Measurements from ENCODE around the gene SMPD3. TPM values are rescaled to one million over a fixed set of nuclear protein-coding genes. Genes with fewer than 3 reads are reported as not detected.

SMPD3 gene
- polyA plus RNA-seq, 4 donors = 1.1 to 2.7 (median 1.2) TPM

DNA sequence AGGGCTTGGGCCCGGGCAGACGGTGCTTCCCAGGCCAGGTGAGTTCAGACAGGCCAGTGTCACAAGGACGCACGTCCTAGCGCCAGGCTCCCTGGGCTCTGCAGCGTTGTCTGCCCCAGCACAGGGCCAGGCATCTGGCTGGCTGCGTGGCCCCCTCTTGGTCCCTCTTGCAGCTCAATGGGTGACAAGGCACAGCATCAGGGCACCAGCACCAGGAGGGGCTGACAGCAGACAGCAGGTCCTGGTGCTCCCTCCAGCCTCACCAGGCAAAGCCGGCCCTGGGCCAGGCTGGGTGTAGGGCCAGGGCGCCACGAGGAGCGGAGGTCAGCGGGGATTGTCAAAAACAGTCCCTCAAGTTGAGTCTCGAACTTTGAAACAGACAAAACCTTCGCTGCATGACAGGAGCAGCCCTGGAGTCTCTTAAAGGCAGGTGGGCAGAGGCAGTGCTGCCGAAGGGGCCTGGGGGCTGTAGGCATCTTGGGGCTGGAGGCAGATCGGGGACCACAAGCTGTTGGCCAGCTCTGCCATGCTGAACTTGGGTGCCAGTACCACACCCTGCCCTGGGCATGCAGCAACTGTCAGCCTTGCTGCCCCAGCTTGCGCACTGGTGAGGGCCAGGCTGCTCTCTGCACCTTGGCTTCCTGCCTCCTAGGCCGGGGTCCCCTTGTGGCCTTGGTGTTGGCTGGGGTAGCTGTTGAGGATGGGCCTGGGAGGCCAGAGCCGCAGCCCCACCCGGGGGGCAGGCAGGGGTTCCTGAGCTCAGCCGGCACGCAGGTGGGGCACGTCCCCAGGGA is 88.7 kb downstream of the SMPD3 start:
- DNase-seq (ENCODE audit: low read depth in 4 of 4, low spot score in 3 of 4) = no peak

DNA sequence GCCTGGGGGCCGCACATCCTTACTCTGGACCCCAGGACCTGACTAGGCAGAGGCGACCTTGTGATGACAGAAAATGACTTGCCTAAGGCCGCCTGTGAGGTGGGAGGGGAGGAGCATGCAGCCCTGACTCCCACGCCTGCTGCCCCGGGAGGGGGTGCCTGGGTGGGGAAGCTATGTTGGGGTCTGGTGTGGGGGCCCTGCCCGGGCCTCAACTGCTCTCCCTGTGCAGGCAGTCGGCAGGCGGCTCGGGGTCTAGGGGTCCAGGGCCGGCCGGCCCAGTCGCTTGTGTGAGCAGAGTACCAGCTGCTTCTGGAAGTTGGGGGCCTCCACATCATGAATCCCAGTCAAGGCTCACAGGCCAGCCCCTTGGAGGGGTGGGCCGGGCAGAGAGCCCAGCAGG is 89.4 kb downstream of the SMPD3 start:
- DNase-seq (ENCODE audit: low read depth in 4 of 4, low spot score in 3 of 4) = no peak

GRCh38 chr16:68357923-68358322 is 90.4 kb downstream of the SMPD3 start:
- no peak for DNase-seq (ENCODE audit: low read depth in 4 of 4, low spot score in 3 of 4)

- no peak for DNase-seq (ENCODE audit: low read depth in 4 of 4, low spot score in 3 of 4)
Observed at GRCh38 chr16:68357521-68357922, 90.8 kb downstream of the SMPD3 start.

DNA sequence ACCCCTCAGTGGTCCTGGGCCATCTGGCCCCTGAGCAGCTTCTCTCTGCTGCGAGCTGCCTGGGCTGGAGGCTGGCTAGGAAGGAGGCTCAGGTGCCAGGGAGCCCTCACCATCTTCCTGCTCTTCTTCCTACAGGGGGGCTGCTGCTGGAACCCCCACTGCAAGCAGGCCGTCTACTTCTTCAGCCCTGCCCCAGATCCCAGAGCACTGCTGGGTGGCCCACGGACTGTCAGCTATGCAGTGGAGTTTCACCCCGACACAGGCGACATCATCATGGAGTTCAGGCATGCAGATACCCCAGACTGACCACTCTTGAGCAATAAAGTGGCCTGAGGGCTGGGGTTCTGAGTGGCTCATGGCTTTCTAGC is 91.4 kb downstream of the SMPD3 start:
- no peak for DNase-seq (ENCODE audit: low read depth in 4 of 4, low spot score in 3 of 4)

GRCh38 chr16:68356249-68356918 is 91.9 kb downstream of the SMPD3 start:
- DNase-seq (ENCODE audit: low read depth in 4 of 4, low spot score in 3 of 4) = no peak

- DNase-seq (ENCODE audit: low read depth in 4 of 4, low spot score in 3 of 4) = no peak
Observed at GRCh38 chr16:68355447-68356248, 92.7 kb downstream of the SMPD3 start.

DNA sequence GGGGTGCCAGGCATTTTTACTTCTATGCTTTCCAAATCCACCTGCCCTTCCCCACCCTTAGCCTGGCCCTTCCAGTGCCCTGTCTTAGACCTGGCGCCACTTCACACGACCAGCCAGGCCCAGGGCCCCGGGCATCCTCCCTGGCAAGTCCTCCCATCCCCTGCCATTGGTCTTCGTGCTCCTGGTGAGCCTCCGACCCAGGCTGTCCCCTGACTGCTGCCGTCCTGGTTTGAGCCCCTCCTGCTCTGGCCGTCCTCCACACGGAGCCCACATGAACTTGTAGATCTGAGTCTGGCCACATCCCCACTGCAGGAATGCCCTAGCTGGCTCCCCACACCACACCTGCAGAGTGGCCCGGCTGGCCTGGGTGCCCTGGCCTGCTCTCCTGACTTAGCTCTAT is 93.5 kb downstream of the SMPD3 start:
- DNase-seq (ENCODE audit: low read depth in 4 of 4, low spot score in 3 of 4) = no peak

DNA sequence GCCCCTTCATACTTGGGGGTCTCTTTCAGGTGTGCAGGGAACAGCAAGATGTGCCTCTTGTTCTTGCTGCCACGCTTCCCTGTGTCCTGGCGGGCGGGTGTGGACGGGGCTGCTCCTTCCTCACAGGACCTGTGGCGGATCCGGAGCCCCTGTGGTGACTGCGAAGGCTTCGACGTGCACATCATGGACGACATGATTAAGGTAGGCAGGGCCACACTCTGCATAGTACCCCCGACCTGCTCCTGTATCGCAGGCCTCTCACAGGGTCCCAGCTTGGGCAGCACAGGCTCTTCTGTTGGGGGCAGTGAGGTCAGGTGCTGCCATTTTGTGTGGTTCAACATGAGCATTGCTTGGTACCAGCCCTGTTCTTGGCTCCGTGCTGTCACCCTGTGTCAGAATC is 94.9 kb downstream of the SMPD3 start:
- no peak for DNase-seq (ENCODE audit: low read depth in 4 of 4, low spot score in 3 of 4)

DNA sequence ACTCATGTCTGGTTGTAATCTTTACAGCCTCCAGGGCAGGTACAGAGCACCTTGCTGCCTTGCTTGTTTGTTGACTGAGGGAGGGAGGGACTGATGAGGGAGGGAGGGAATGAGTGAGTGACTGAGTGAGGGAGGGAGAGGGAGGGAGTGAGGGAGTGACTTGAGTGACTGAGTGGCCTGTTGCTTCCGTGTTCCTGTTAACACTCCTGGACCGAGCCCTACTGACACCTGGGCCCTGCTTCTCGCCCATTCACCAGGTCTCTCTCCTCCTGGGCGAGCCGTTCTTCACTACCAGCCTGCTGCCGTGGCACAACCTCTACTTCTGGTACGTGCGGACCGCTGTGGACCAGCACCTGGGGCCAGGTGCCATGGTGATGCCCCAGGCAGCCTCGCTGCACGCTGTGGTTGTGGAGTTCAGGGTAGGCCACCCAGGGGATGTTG is 96.3 kb downstream of the SMPD3 start:
- no peak for DNase-seq (ENCODE audit: low read depth in 4 of 4, low spot score in 3 of 4)

GRCh38 chr16:68351463-68351862 is 96.8 kb downstream of the SMPD3 start:
- DNase-seq (ENCODE audit: low read depth in 4 of 4, low spot score in 3 of 4) = no peak

DNA sequence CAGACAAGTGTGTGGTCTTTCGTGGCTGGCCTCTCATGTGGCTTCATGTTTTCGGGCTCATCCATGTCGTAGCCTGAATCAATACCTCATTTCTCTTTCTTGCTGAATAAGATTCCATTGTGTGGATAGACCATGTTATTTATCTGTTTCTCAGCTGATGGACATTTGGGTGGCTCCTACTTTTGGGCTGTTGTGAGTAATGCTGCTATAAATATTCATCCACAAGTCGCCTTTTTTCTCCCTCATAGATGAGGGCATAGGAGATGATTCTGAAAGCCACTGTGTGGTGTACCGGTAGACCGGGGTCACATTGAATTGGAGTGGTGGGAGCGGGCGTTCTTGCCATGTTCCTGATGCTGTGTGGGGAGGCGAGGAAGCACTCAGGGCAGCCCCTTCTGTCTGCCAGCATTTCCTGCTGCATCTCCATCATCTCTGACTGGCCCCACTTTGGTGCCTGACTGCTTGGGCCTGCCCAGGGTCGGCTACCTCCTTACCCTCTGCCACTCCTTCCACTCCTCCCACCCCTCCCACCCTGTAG is 97.4 kb downstream of the SMPD3 start:
- no peak for DNase-seq (ENCODE audit: low read depth in 4 of 4, low spot score in 3 of 4)

GRCh38 chr16:68349838-68350410 is 98.4 kb downstream of the SMPD3 start:
- no peak for DNase-seq (ENCODE audit: low read depth in 4 of 4, low spot score in 3 of 4)

- DNase-seq (ENCODE audit: low read depth in 4 of 4, low spot score in 3 of 4) = no peak
Observed at GRCh38 chr16:68348639-68349445, 99.5 kb downstream of the SMPD3 start.

- DNase-seq (ENCODE audit: low read depth in 4 of 4, low spot score in 3 of 4) = no peak
Observed at GRCh38 chr16:68347605-68348004, 100.7 kb downstream of the SMPD3 start.

DNA sequence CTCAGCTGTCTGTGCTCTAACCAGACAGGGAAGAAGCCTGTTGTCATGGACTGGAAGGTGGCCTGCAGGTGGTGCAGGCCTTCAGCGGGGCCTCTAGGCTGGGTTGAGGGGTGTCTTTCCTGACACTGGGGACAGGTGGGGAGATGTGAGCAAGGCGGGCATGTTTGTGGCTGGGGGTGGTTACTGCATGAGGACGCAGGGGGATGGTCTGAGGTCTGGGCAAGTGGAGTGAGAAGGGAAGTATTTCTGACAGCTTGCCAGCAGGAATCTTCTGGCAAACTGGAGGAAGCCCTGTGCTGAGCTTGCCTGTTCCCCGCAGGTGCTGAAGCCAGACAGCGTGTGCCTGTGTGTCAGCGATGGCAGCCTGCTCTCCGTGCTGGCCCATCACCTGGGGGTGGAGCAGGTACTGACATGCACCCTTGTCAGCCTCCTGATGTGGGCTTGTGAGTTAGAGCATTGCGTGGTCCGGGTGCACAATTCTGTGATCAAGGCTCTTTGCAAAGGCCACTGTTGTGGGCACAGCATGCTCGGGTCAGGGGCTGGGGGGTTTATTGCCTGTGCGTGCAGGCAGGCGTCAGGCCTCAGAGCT is 101.3 kb downstream of the SMPD3 start:
- no peak for DNase-seq (ENCODE audit: low read depth in 4 of 4, low spot score in 3 of 4)

DNA sequence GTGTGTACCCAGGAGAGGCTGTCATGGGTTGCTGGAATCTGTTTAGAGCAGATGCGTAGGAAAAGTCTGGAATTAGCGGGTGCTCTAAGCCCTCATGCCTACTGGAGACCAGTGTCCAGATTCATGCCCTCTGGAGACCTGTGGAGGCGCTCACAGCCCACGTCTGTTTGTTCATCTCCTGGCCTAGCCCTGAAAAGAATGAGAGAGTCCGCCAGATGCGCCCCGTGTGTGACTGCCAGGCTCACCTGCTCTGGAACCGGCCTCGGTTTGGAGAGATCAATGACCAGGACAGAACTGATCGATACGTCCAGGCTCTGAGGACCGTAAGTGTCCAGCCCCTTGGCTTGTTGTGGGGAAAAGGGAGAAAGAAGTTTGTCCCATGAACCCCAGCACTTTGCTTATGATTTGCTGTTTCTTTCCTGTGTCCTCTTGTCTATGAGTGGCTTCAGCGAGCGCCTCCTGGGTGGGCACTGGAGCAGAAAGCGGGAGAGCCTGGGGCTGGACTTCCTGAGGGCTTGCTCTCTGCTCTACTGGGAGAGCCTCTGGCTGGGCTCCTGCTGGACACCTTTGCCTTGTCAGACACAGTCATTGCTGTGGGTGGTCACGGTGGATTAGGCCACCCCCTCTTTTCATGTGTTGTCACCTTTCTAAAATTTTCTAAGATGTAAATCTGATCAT is 102.2 kb downstream of the SMPD3 start:
- no peak for DNase-seq (ENCODE audit: low read depth in 4 of 4, low spot score in 3 of 4)

GRCh38 chr16:68345351-68345810 is 102.9 kb downstream of the SMPD3 start:
- no peak for DNase-seq (ENCODE audit: low read depth in 4 of 4, low spot score in 3 of 4)

DNA sequence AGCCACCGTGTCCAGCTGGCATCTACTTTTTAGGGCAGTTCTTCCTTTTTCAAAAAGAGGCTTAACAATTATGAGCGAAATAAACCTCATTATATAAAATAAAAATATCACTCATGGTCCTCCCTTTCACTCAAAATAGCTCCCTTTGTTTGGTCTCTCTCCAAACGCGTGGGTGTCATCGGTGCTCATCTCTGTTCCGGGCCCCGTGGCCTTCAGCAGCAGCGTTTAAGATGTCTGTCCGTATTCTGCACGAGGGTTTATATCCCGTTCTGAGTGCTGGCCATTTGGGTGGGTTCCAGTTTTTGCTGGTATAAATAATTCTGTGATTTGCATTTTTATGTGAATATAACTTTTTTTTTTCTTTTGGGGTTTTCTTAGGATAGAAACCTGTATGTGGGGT is 104.1 kb downstream of the SMPD3 start:
- DNase-seq (ENCODE audit: low read depth in 4 of 4, low spot score in 3 of 4) = no peak

Data from left renal pelvis (tissue), 4 donors.